HG03060 (cell line): Measurements from ENCODE around the gene TCP11L2.
"Not testable (repeated sequence)": the region's sequence is repeated elsewhere in the genome, so short reads cannot be mapped to it uniquely, and the experiment has no call there.

Experiments
- ATAC-seq: cut with Tn5 transposase; IDR thresholded peaks from one replicate; pipeline ENCODE4 v1.9.1; 2021; ENCODE audit warnings: low read depth, moderate number of reproducible peaks; ENCODE audit not compliant: unreplicated experiment

Gene TCP11L2

GRCh38 chr12:106304001-106304421, 1.5 kb downstream of the TCP11L2 start:
- no peak for ATAC-seq

GRCh38 chr12:106304797-106305196, 2.3 kb downstream of the TCP11L2 start:
- ATAC-seq, result no peak

DNA sequence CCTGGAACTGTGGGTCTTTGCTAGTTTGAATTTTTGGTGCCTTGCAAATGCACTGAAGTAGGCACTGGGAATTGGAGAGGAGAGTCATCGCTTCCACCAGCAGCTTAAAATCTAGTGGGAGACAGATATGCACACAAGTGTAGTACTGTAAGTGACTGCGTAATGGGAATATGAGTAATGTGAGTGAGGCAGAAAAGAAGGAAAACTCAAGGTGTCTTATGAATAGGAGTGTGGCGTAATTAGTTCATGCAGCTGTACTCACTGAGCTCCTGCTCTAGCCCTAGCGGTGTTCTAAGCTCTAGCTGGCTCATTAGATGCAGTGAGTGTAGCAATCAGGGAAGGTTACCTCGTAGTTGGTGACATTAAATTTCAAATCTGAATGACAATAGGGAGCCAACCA, 2.8 kb downstream of the TCP11L2 start:
- ATAC-seq, result no peak

GRCh38 chr12:106307181-106307580, 4.6 kb downstream of the TCP11L2 start:
- no peak for ATAC-seq

GRCh38 chr12:106308121-106308520, 5.6 kb downstream of the TCP11L2 start:
- ATAC-seq, result no peak

GRCh38 chr12:106308611-106309010, 6.1 kb downstream of the TCP11L2 start:
- no peak for ATAC-seq

DNA sequence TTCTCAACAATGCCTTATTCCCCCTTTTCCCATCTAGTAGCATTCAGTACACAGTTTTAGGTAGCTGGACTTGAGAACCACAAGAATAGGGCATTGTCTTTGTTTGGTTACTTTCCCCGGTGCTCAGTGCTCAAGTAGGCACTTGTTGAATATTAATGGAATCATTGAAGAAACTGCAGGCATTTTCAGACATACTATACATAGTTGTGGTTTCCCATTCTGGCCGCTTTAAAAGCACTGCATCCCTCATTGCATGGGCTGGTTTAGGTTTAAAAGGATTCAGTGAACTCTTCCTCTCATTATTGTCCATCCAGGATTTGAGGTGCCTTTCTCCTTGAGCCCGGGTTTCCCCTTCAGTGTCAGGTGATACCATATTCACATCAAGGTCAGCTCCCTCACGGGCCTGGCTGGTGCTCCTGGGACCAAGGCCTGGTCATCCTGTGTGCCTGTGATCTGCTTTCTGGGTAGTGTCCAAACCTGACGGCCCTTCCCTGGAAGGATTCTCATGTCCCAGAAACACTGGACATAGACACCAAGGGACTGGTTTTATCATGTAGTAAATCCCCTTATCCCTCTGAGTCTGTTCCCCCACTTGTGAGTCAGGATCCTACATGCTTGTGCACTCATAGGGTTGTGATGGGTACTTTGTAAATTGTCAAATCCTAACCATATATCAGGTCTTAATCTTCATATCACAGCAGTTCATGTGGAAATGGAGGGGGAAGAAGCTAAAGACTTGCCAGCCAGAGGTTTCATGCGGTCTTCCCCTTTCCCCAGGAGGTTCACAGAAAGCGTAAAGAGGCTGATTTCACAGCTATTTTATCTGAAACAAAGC, 7.4 kb downstream of the TCP11L2 start:
- ATAC-seq, result no peak

DNA sequence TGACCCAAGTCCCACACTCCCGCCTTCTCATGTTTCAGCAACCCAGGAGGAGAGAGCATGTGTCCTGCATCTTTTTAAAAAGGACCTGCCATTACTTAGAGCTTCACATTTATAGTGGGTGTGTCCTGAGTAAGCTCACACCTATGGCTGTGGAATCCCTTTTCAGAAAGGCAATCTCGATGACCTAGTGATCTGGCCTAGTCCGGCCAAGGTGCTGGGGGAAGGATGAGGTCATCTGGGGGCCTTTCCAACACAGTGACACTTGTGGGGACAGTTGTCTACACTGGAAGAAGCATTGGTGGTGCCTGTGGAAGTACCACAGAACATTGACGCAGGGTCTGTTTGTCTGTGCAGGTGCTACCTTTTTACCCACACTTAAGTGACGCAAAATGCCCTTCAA, 8.2 kb downstream of the TCP11L2 start:
- ATAC-seq, result no peak

- no peak for ATAC-seq
Measured at GRCh38 chr12:106311139-106311538, 8.6 kb downstream of the TCP11L2 start.

GRCh38 chr12:106313413-106313812, 10.9 kb downstream of the TCP11L2 start:
- ATAC-seq, result not testable (repeated sequence)

- ATAC-seq, result no peak
Measured at GRCh38 chr12:106315523-106315922, 13.0 kb downstream of the TCP11L2 start.

DNA sequence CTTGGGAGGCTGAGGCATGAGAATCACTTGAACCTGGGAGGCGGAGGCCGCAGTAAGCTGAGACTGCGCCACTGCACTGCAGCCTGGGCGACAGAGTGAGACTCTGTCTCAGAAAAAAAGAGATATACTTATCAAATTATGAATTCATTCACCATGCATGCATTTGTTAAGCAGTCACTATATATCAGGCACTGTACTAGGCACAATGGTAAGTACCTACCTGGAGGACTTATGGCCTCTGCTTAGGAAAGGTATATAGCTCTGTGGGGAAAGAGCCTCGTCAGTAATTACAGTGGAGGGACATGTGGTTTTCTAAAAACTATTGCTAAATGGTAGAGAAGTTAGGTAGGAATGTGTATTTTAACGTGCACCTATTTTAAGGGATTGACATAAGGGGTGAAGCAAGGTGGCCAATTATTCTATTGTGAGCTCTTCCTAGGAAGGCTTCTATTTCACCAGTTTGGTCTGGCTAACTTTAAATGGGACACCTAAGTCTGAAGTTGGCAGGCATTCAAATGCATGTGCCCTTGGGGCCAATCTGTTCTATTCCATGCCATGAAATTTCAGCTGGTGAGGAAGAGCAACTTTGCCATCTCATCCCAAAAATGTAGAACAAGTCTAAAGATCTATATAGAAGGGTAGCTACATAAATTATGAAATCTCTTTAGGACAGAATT, 15.0 kb downstream of the TCP11L2 start:
- ATAC-seq, result no peak

- no peak for ATAC-seq
Measured at GRCh38 chr12:106321139-106321850, 18.8 kb downstream of the TCP11L2 start.

DNA sequence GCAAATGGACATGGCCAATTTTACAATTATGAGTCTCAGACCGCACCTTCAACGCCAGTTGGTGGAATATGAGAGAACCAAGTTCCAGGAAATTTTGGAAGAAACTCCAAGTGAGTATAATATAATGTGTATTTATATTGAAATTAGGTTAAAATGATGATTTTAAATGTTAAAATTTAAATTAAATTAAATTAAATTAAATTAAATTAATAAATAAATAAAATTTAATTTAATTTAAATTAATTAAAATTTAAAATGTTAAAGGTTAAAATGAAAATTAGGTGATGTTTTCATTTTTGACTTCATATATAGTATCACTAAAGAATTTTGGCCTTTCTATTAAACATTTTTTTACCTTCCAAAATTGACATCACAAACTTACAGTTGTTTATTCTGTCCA, 21.0 kb downstream of the TCP11L2 start:
- ATAC-seq, result no peak

DNA sequence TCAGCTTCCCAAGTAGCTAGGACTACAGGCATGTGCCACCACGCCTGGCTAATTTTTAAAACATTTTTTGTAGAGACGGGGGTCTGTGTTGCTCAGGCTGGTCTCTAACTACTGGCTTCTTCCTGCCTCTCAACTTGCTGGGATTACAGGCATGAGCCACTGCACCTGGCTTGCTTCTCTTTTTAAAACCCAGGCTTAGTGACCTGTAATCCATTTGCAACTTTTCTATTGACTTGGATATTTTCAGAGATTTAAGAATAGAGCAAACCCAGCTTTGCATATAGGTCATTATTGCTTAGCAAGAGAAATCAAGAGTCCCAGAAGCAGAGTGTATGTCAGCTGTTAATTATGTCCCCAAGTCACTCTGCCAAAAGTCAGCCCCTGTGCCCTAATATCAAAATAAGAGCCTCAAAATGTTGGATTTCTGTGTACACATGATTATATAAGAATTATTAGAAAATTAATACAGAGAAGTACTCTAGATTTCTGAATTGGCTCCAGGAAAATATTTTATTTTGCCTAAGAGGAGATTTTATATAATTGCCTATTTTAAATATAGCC, 24.9 kb downstream of the TCP11L2 start:
- ATAC-seq, result no peak

GRCh38 chr12:106328735-106329134, 26.2 kb downstream of the TCP11L2 start:
- no peak for ATAC-seq

GRCh38 chr12:106329231-106329982, 26.9 kb downstream of the TCP11L2 start:
- no peak for ATAC-seq

GRCh38 chr12:106331599-106331998, 29.1 kb downstream of the TCP11L2 start:
- no peak for ATAC-seq

GRCh38 chr12:106332536-106332935, 30.0 kb downstream of the TCP11L2 start:
- ATAC-seq, result no peak

DNA sequence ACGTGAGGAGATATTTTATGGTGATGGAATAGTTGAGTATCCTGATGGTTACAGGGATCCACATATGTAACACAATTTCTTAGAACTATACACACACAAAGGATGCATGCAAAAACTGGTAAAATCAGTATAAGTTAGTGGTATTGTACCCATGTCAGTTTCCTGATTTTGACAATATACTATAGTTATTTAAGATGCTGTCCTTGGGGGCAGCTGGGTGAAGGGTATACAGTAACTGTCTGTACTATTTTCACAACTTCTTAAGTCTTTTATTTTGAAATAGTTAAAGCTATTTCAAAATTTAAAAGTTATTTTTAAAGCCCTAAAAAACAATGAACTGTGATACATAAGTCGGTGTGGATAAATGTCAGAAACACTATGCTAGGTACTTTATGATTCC, 30.5 kb downstream of the TCP11L2 start:
- ATAC-seq, result no peak
